Gastroesophageal sphincter (tissue), 4 donors: ENCODE results near the gene WDR37. TPM values are rescaled to one million over a fixed set of nuclear protein-coding genes. Genes with fewer than 3 reads are reported as not detected.

Experiments
- ATAC-seq: fragments of 150-250 bp; one replicate; pipeline ENCODE4 v1.9.1; 2016; ENCODE audit warnings: mild to moderate bottlenecking, moderate library complexity
- H3K27ac ChIP-seq, 4 donors: fragments of 200-600 bp; sonication (generic) in 3 of 4; 1 replicate in 3 of 4; 2 replicates in 1 of 4; pipeline ENCODE4 v1.5.1; 2016 to 2019
- H3K27me3 ChIP-seq: fragments of 200-600 bp; sonication (generic); one replicate; pipeline ENCODE4 v1.5.1; 2019
- H3K36me3 ChIP-seq, 2 donors: fragments of 200-600 bp; sonication (generic); one replicate each; pipeline ENCODE4 v1.5.1; 2019; ENCODE audit warnings: control low read depth in 1 of 2
- H3K4me1 ChIP-seq, 3 donors: fragments of 200-600 bp; sonication (generic); 1 replicate in 2 of 3; 2 replicates in 1 of 3; pipeline ENCODE4 v1.5.1; 2016 to 2019; ENCODE audit warnings: control low read depth in 2 of 3
- H3K4me3 ChIP-seq, 2 donors: fragments of 200-600 bp; sonication (generic); one replicate each; pipeline ENCODE4 v1.5.1; 2019; ENCODE audit warnings: mild to moderate bottlenecking in 1 of 2, moderate library complexity in 1 of 2
- H3K9me3 ChIP-seq, 3 donors: fragments of 200-600 bp; sonication (generic); one replicate each; pipeline ENCODE4 v1.5.1; 2017 to 2019; ENCODE audit warnings: control low read depth in 2 of 3
- CTCF ChIP-seq, 4 experiments: fragments of 200-600 bp in 2 of 4; fragments of 450-650 bp in 2 of 4; sonication (generic) in 1 of 4; IDR thresholded peaks; one replicate each; pipeline ENCODE4 v1.5.1; 2017 to 2019; ENCODE audit warnings: antibody characterized with exemption in 4 of 4, mild to moderate bottlenecking in 2 of 4, moderate library complexity in 2 of 4
- EP300 ChIP-seq: sonication (generic); formaldehyde crosslinking; IDR thresholded peaks from one replicate; pipeline ENCODE4 v1.6.1; 2017; ENCODE audit warnings: antibody characterized with exemption, mild to moderate bottlenecking
- POLR2A ChIP-seq, 2 donors: fragments of 450-650 bp; IDR thresholded peaks; one replicate each; pipeline ENCODE4 v1.6.1; 2017; ENCODE audit warnings: antibody characterized with exemption in 2 of 2, mild to moderate bottlenecking in 2 of 2, moderate library complexity in 1 of 2
- POLR2AphosphoS5 ChIP-seq: sonication (generic); formaldehyde crosslinking; IDR thresholded peaks from one replicate; pipeline ENCODE4 v1.6.1; 2017; ENCODE audit warnings: antibody characterized with exemption
- WGBS, 2 donors: methylation state at CpG; one replicate each; pipeline ENCODE4 v1.1.5; 2018; ENCODE audit warnings: low coverage in 1 of 2; 5-methylcytosine and 5-hydroxymethylcytosine counted together
- total RNA-seq, 4 donors: library from RNA; depleted of rRNA; stranded (reverse); fragments of >200 nt; gene quantifications; one replicate each; pipeline ENCODE4 v1.1.0, GENCODE V29; 2016

WDR37 gene
- total RNA-seq, 4 donors from 2014 or later, result 11.4 to 16.7 (median 13.9) TPM

- TF ChIP-seq CTCF (IDR thresholded peaks at IDR 0.05) (no peak), POLR2A (IDR thresholded peaks at IDR 0.05) (no peak), EP300 (no peak), POLR2AphosphoS5 (no peak)
- Histone ChIP-seq H3K4me3 (no peak overlapping the region), H3K27me3 (no peaks in the 10 kb centered on the region), H3K4me1 (no peaks in the 10 kb centered on the region), H3K27ac (no peak overlapping the region), H3K36me3 (peaks cover 0 to 32% of the 10 kb centered on the region in 2 donors), H3K9me3 (no peaks in the 10 kb centered on the region)
- WGBS, 2 donors, result 89 to 92% methylated on average over 4 to 7 of the region's 7 CpGs
- ATAC-seq, result no peak
These were observed 14.7 kb downstream of the WDR37 start for GRCh38 chr10:1070919-1071318.

GRCh38 chr10:1074052-1074747 lies 18.0 kb downstream of the WDR37 start:
- TF ChIP-seq CTCF (IDR thresholded peaks at IDR 0.05), result no peak
- no peak for TF ChIP-seq EP300
- TF ChIP-seq POLR2AphosphoS5, result no peak
- no peak for TF ChIP-seq POLR2A (IDR thresholded peaks at IDR 0.05)
- WGBS, 2 donors, result 83 to 96% methylated on average over 2 to 5 of the region's 24 CpGs
- H3K9me3 ChIP-seq, result no peaks in the 10 kb centered on the region
- H3K4me1 ChIP-seq, result no peaks in the 10 kb centered on the region
- ATAC-seq, result no peak
- no peak overlapping the region for H3K27ac ChIP-seq
- peaks cover 0 to 63% of the 10 kb centered on the region in 2 donors for H3K36me3 ChIP-seq
- no peak overlapping the region for H3K4me3 ChIP-seq
- no peaks in the 10 kb centered on the region for H3K27me3 ChIP-seq

- Histone ChIP-seq H3K36me3 (peaks cover 0 to 69% of the 10 kb centered on the region in 2 donors), H3K4me3 (no peak overlapping the region), H3K27ac (no peak overlapping the region), H3K9me3 (no peaks in the 10 kb centered on the region), H3K27me3 (no peaks in the 10 kb centered on the region), H3K4me1 (no peaks in the 10 kb centered on the region)
- no peak for ATAC-seq
- 87 to 100% methylated on average over 5 to 18 of the region's 18 CpGs for WGBS, 2 donors
- TF ChIP-seq POLR2A (IDR thresholded peaks at IDR 0.05) (no peak), EP300 (no peak), CTCF (IDR thresholded peaks at IDR 0.05) (no peak), POLR2AphosphoS5 (no peak)
These were observed 18.6 kb downstream of the WDR37 start for GRCh38 chr10:1074748-1075308.

- H3K36me3 ChIP-seq, result peaks cover 0 to 82% of the 10 kb centered on the region in 2 donors
- no peak overlapping the region for H3K4me3 ChIP-seq
- no peaks in the 10 kb centered on the region for H3K27me3 ChIP-seq
- no peak overlapping the region for H3K27ac ChIP-seq
- no peaks in the 10 kb centered on the region for H3K9me3 ChIP-seq
- TF ChIP-seq POLR2AphosphoS5 (no peak), POLR2A (IDR thresholded peaks at IDR 0.05) (no peak)
- ATAC-seq, result no peak
- no peaks in the 10 kb centered on the region for H3K4me1 ChIP-seq
These were observed 22.5 kb downstream of the WDR37 start for GRCh38 chr10:1078668-1079067.

GRCh38 chr10:1083581-1083980 lies 27.4 kb downstream of the WDR37 start:
- Histone ChIP-seq H3K4me3 (no peak overlapping the region), H3K27me3 (no peaks in the 10 kb centered on the region), H3K36me3 (peaks cover 4 to 93% of the 10 kb centered on the region in 2 donors), H3K4me1 (no peaks in the 10 kb centered on the region), H3K9me3 (no peaks in the 10 kb centered on the region), H3K27ac (no peak overlapping the region)
- no peak for ATAC-seq
- WGBS, 2 donors, result 89 to 91% methylated on average over 7 to 17 of the region's 17 CpGs
- TF ChIP-seq EP300, result no peak
- TF ChIP-seq POLR2AphosphoS5, result no peak
- TF ChIP-seq CTCF (IDR thresholded peaks at IDR 0.05), result no peak
- no peak for TF ChIP-seq POLR2A (IDR thresholded peaks at IDR 0.05)
